ENCODE measurements around the gene SUPV3L1. TPM values are rescaled to one million over a fixed set of nuclear protein-coding genes. Genes with fewer than 3 reads are reported as not detected.
"Not testable (repeated sequence)": the region's sequence is repeated elsewhere in the genome, so short reads cannot be mapped to it uniquely, and the experiment has no call there.

SUPV3L1 gene
- polyA plus RNA-seq (ENCODE audit: insufficient read length): 29.4 TPM

- peak; percentile 90 for DNase-seq
Observed at GRCh38 chr10:69179743-69180524, at the start of gene SUPV3L1. Gene SUPV3L1 (plus strand): TSS chr10:69180234. CDS start chr10:69180292, 58 bp downstream.

GRCh38 chr10:69130251-69130650 is 49.8 kb upstream of the SUPV3L1 start:
- DNase-seq: no peak

- no peak for DNase-seq
Observed at GRCh38 chr10:69139961-69140360, 40.1 kb upstream of the SUPV3L1 start.

- no peak for DNase-seq
Observed at GRCh38 chr10:69141304-69141703, 38.7 kb upstream of the SUPV3L1 start.

GRCh38 chr10:69142074-69142473 is 38.0 kb upstream of the SUPV3L1 start:
- DNase-seq: not testable (repeated sequence)

GRCh38 chr10:69142983-69143382 is 37.1 kb upstream of the SUPV3L1 start:
- DNase-seq: no peak

GRCh38 chr10:69145329-69145728 is 34.7 kb upstream of the SUPV3L1 start:
- DNase-seq: no peak

GRCh38 chr10:69145864-69146263 is 34.2 kb upstream of the SUPV3L1 start:
- DNase-seq: no peak

- no peak for DNase-seq
Observed at GRCh38 chr10:69146759-69147158, 33.3 kb upstream of the SUPV3L1 start.

GRCh38 chr10:69151984-69152383 is 28.1 kb upstream of the SUPV3L1 start:
- no peak for DNase-seq

- no peak for DNase-seq
Observed at GRCh38 chr10:69153227-69153626, 26.8 kb upstream of the SUPV3L1 start.

GRCh38 chr10:69160809-69161241 is 19.2 kb upstream of the SUPV3L1 start:
- no peak for DNase-seq

GRCh38 chr10:69168493-69168892 is 11.5 kb upstream of the SUPV3L1 start:
- no peak for DNase-seq

- no peak for DNase-seq
Observed at GRCh38 chr10:69172241-69172982, 7.6 kb upstream of the SUPV3L1 start.

- DNase-seq: not testable (repeated sequence)
Observed at GRCh38 chr10:69175326-69175725, 4.7 kb upstream of the SUPV3L1 start.

GRCh38 chr10:69176823-69177222 is 3.2 kb upstream of the SUPV3L1 start:
- no peak for DNase-seq

- DNase-seq: no peak
Observed at GRCh38 chr10:69179089-69179742, 818 bp upstream of the SUPV3L1 start.

- DNase-seq: no peak
Observed at GRCh38 chr10:69180525-69181204, 631 bp downstream of the SUPV3L1 start.

- no peak for DNase-seq
Observed at GRCh38 chr10:69181433-69181832, 1.4 kb downstream of the SUPV3L1 start.

- DNase-seq: no peak
Observed at GRCh38 chr10:69182005-69182404, 2.0 kb downstream of the SUPV3L1 start.

- no peak for DNase-seq
Observed at GRCh38 chr10:69186524-69186923, 6.5 kb downstream of the SUPV3L1 start.

- DNase-seq: no peak
Observed at GRCh38 chr10:69201045-69201444, 21.0 kb downstream of the SUPV3L1 start.

- no peak for DNase-seq
Observed at GRCh38 chr10:69202332-69202731, 22.3 kb downstream of the SUPV3L1 start.
